ENCODE results near the gene SLC38A7. TPM values are rescaled to one million over a fixed set of nuclear protein-coding genes. Genes with fewer than 3 reads are reported as not detected.

The SLC38A7 gene, protein sequence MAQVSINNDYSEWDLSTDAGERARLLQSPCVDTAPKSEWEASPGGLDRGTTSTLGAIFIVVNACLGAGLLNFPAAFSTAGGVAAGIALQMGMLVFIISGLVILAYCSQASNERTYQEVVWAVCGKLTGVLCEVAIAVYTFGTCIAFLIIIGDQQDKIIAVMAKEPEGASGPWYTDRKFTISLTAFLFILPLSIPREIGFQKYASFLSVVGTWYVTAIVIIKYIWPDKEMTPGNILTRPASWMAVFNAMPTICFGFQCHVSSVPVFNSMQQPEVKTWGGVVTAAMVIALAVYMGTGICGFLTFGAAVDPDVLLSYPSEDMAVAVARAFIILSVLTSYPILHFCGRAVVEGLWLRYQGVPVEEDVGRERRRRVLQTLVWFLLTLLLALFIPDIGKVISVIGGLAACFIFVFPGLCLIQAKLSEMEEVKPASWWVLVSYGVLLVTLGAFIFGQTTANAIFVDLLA
- 10 to 100 TPM; 13.0 to 20.2 (median 15.3) TPM for polyA plus RNA-seq (ENCODE audit: insufficient read length in 3 of 3)
- long read RNA-seq, donor 1, full-length matches to known transcripts: 3 of 3 reads
- long read RNA-seq, donor 1, partial matches to known transcripts: 0 of 3 reads
- long read RNA-seq, donor 1, other reads (novel, unspliced or antisense): 0 of 3 reads
- long read RNA-seq, donor 2, full-length matches to known transcripts: 4 of 4 reads
- long read RNA-seq, donor 2, partial matches to known transcripts: 0 of 4 reads
- long read RNA-seq, donor 2, other reads (novel, unspliced or antisense): 0 of 4 reads
- long read RNA-seq, donor 3, full-length matches to known transcripts: 9 of 9 reads
- long read RNA-seq, donor 3, partial matches to known transcripts: 0 of 9 reads
- long read RNA-seq, donor 3, other reads (novel, unspliced or antisense): 0 of 9 reads
- long read RNA-seq, donor 4, full-length matches to known transcripts: 2 of 2 reads
- long read RNA-seq, donor 4, partial matches to known transcripts: 0 of 2 reads
- long read RNA-seq, donor 4, other reads (novel, unspliced or antisense): 0 of 2 reads
- long read RNA-seq, donor 5: 0 reads
- long read RNA-seq, donor 6, full-length matches to known transcripts: 7 of 7 reads
- long read RNA-seq, donor 6, partial matches to known transcripts: 0 of 7 reads
- long read RNA-seq, donor 6, other reads (novel, unspliced or antisense): 0 of 7 reads
- long read RNA-seq, donor 7, full-length matches to known transcripts: 8 of 8 reads
- long read RNA-seq, donor 7, partial matches to known transcripts: 0 of 8 reads
- long read RNA-seq, donor 7, other reads (novel, unspliced or antisense): 0 of 8 reads
- long read RNA-seq, donor 8: 0 reads
- long read RNA-seq, donor 9, full-length matches to known transcripts: 3 of 3 reads
- long read RNA-seq, donor 9, partial matches to known transcripts: 0 of 3 reads
- long read RNA-seq, donor 9, other reads (novel, unspliced or antisense): 0 of 3 reads
- long read RNA-seq, donor 10: 0 reads
- long read RNA-seq, donor 11: 0 reads
- long read RNA-seq, donor 12, partial matches to known transcripts: 0 of 1 reads
- long read RNA-seq, donor 12, other reads (novel, unspliced or antisense): 0 of 1 reads
- long read RNA-seq, donor 13: 0 reads
- long read RNA-seq, donor 14, full-length matches to known transcripts: 1 of 1 reads
- long read RNA-seq, donor 14, partial matches to known transcripts: 0 of 1 reads
- long read RNA-seq, donor 14, other reads (novel, unspliced or antisense): 0 of 1 reads
- long read RNA-seq, donor 15, full-length matches to known transcripts: 2 of 2 reads
- long read RNA-seq, donor 15, partial matches to known transcripts: 0 of 2 reads
- long read RNA-seq, donor 15, other reads (novel, unspliced or antisense): 0 of 2 reads
- long read RNA-seq, donor 16, full-length matches to known transcripts: 5 of 5 reads
- long read RNA-seq, donor 16, partial matches to known transcripts: 0 of 5 reads
- long read RNA-seq, donor 16, other reads (novel, unspliced or antisense): 0 of 5 reads

DNA sequence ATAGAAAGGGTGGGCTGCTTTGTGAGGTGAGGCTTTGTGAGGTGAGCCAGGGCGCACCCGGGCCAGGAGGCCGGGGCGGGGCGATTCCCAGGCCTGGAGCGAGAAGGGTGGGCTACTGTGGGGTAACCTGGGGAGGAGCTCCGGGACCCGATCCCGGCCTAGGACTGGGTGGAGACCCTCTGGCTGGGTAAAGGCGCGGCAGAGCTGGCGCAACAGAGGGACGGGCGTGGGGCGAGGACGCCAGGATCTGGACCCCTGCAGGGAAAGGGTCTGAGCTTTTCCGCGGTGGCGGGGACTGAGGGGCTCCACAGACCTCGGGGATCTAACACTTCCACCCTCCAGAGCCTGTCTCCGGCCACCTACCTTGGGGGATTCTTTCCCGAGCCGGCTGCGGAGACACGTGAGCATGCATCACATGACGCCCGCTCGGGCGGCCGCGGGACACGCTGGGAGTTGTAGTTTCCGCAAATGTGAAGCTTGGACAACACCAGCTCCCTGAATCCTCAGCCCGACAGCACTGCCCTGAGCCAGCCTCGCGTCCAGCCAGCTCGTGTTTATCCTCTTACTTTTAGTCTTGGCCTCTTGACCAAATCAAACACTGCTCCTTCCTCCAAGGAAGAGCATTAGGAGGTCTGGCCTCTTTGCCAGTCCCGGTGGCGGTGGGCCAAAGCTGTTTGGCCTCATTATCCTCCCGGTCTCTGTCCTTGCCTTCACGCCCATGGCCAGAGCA, at the start of gene SLC38A7:
SLC38A7 (minus strand) TSS at position 417 of the 730 bp plus-strand sequence. CDS start 4,644 bp downstream, outside the sequence.
- peak in 10 of 11 donors; percentile 31 to 80 (median 70) for DNase-seq (ENCODE audit: extremely low read depth in 1 of 11, low read depth in 9 of 11, low spot score in 4 of 11)

DNA sequence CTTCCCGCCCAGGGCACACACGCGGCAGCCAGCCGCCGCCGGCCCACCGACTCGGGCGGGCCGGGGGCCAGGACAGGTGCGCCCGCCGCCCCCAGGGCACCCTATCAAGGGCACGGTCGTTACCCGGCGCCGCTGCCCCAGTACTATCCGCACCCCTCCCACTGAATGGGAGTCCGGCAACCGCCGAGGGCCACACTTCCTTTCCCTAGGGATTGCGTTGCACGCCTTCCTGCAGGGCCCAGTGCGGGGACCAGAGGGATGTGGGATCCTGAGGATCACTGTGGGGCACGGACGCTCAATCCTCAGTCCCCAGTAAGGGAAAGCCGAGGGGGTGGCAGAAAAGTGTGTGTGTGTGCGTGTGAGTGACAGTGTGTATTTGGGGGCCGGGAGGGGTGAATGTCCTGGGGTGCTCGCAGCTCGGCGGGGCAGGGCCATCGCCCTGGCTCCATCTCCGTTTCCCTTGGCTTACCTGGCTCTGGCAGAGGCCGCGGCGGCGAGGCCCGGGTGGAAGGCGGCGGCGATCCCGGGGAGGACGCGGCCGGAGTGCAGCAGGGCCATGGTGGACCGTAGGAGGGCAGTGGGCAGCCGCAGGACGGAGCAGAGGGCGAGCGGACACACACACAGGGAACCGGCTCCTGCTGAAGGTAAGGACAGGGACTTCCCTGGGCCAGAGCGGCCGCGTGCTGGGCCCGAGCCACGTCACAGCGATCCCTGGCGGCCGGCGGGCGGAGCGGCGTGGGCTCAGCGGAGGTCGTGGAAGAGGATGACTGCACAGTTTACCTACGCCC, 49.3 kb upstream of the SLC38A7 start, which contains the start of gene GOT2:
GOT2 (minus strand) TSS at position 646 of the 788 bp plus-strand sequence; CDS start at position 558, 88 bp downstream.
- DNase-seq (ENCODE audit: extremely low read depth in 1 of 11, low read depth in 9 of 11, low spot score in 4 of 11): peak; percentile 49 to 84 (median 70)

DNA sequence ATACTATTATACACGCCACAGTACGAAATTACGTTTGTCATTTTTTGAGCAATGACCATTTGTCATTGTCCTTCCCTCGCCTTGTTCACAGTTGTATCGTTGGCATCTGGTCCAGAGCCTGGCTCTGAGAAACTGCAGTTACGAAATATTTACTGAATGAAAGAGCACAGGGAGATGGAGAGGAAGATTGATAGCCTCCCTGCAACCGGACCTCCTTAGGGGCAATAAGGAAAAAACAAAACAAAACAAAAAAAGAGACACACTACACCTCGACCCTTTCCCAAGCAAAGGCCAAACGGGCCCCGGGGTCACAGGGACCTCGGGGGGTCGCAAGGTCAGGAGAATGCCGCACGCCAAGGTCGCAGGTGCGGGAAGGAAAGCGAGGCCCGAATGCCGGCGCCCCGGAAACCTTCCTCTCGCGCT, 48.7 kb upstream of the SLC38A7 start:
- DNase-seq (ENCODE audit: extremely low read depth in 1 of 11, low read depth in 9 of 11, low spot score in 4 of 11): peak in 1 of 11 donors; percentile 4

DNA sequence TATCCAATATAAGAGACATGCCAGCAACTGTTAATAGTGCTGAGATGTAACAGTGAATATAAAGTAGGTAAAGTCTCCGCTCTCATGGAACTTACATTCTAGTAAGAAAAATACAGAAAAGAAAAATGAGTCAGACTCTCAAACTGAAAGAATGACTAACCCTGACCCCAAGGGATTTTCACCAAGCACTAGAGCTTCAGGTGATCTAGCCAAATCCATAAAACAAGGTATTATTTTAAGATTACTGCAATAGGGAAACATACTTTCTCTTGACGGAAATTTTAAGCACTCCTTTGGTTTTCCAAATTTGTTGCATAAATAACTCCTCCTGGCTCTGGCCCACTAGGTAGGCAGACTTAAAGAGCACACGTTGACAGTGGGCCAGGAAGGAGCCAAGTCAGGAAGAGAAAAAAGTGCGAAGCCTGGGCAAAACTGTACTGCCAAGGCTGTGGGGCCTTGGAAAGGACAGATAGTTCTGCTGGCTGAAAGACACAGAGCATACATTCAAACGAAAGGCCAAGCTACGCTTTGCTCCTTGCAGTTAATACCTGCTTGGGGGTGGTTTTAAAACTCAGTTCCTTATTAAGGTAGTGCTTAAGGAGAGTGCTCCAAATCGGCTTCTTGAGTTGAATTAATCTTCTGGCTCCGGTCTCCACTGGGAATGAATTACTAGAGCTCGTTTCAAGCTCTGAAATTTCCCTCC, 48.1 kb upstream of the SLC38A7 start:
- DNase-seq (ENCODE audit: extremely low read depth in 1 of 11, low read depth in 9 of 11, low spot score in 4 of 11): no peak

DNA sequence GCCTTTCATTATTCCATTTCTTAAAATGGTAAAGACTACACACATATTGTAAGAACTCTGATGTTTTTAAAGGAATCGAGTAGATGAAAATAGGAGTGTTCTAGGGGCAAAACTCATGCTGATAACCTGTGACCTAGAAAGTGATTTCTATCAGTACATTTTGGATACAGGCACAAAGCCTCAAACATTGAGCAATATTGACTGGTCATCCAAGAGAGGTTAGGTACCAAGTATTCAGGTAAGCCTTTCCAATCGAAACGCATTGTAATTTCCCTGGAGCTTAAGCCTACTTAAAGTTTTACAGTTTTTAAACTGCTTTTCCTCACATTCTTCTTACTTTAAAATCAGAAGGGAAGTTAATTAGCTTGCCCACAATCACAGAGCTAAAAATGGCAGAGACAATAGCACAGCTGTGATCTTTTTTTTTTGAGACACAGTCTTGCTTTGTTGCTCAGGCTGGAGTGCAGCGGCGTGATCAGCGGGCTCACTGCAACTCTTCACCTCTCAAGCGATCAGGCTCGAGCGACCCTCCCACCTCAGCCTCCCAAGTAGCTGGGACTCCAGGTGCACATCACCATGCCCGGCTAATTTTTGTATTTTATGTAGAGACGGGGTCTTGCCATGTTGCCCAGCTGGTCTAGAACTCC, 46.3 kb upstream of the SLC38A7 start:
- no peak for DNase-seq (ENCODE audit: extremely low read depth in 1 of 11, low read depth in 9 of 11, low spot score in 4 of 11)

DNA sequence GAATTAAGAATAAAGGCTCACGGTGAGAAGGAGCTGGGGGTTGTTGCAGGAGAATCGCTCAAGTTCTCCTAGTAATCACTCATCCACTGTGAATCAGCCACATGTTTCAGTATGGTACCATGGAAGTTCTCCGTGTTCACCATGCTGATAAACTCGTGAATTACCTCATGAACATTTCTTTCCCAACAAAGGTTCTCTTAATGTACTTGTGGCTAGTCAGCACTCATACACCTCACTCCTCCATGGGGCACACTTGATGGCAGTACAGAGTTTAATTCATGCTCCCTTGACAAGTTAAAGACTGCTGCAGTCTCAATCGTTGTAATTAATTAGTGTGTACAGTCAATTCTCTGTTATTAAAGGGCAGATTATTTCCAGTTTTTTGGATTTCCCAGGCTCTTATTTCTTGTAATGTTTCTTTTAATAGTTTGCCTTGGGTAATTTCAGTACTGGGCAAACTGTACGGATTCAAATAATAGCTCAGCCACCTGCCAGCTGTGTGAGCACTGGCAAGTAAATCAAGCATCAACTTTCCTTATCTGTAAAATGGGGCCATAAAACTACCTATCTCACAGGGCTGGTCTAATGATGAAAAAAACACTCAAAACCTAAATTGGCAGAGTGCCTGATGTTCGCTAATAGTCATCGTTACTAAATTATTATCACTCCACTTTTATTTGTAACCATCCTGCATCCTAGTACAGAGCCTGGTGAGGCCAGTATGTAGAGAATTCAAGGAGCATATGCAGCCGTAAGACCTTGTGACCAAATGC, 43.4 kb upstream of the SLC38A7 start:
- no peak for DNase-seq (ENCODE audit: extremely low read depth in 1 of 11, low read depth in 9 of 11, low spot score in 4 of 11)

DNA sequence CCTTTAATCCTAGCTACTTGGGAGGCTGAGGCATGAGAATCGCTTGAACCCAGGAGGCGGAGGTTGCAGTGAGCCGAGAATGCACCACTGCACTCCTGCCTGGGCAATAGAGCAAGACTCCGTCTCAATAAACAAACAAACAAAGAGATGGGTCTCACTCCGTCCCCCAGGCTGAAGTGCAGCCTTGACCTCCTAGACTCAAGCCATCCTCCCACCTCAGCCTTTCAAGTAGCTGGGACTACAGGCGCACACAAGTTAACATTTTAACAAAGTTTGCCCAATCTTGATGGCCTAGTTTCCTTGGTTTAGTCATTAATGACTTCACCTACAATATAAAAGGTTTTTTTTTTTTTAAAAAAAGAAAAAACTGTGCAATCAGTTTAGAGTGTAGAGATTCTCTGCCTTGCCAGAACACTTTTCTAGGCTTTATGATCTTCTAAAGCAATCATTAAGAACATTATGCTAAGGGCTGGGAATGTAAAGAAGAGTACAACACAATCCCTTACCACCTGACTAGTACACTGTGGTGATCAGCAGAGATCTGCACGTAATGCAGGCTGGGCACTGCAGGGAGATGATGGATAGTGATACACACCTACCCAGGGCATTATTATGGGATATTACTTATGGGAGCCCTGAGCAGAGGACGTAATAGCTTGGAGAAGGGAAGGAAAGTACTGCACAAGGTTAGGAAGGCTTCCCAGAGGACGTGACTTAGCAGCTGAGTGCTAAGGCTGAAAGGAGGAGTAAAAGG, 42.6 kb upstream of the SLC38A7 start:
- no peak for DNase-seq (ENCODE audit: extremely low read depth in 1 of 11, low read depth in 9 of 11, low spot score in 4 of 11)

DNA sequence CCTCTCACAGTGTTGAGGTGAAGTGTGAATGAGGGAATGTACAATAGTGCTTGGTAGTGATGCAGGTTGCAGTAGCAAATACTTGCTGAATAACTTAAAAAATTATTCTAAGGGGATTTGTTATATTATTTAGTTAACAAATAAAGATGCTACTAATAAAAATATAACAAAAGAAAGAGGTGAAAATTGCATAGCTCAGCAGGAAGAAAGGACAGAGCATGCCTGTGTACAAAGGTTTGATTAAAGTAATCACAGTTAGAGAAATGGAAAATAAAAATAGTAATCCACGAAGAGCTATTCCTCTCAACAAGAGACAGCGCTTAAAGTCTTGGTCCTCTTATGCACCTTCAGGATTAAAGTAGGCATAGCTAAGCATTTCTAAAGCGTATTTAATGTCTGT, 38.5 kb upstream of the SLC38A7 start:
- DNase-seq (ENCODE audit: extremely low read depth in 1 of 11, low read depth in 9 of 11, low spot score in 4 of 11): no peak

DNA sequence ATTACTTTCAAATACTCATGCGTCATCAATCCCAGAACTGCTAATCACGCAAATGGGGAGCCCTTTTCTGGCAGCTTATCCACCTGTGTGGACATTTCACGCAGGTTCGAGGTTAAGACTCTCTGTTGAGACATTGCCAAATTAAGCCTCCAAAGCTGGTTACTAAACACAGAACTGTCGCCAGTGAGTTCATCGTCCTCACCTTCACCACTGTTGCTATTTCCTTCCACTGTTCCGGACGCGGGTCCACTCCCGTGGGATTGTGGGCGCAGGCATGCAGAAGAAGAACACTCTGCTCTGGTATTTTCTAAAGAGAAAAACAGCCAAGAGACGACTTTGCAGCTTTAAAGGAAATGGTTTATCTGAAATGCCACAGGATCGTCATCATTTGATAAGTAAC, 33.4 kb upstream of the SLC38A7 start:
- no peak for DNase-seq (ENCODE audit: extremely low read depth in 1 of 11, low read depth in 9 of 11, low spot score in 4 of 11)

DNA sequence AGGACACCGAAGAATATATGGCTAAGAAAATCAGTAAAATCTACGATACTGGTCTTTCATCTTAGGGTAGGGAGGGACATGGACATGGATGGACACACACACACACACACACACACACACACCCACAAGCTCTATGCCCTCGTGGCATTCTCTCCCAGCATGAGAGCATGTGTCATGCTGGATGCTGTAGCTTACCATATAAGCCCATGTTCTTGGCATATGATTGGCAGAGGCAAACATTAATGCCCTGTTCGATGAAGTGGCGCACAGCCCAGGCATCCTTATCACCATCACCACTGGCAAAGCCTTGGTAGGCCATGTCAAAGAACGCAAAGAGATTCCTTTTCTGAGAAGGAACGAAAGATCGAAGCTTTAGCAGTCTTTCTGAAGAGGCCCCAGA, 31.9 kb upstream of the SLC38A7 start:
- DNase-seq (ENCODE audit: extremely low read depth in 1 of 11, low read depth in 9 of 11, low spot score in 4 of 11): no peak

DNA sequence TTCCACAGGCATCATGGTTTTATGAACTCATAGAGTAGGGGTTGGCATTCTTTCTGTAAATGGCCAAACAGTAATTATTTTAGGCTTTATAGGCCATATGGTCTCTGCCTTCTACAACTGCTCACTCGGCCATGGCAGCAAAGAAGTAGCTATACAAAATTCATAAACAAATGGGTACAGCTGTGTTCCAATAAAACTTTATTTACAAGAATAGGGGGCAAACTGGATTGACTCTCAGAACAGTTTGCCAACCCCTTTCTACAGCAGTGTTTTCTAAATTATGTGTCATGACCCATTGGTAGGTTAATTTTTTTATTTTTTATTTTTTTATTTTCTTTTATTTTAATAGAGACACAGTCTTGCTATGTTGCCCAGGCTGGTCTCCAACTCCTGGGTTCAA, 29.2 kb upstream of the SLC38A7 start:
- no peak for DNase-seq (ENCODE audit: extremely low read depth in 1 of 11, low read depth in 9 of 11, low spot score in 4 of 11)

DNA sequence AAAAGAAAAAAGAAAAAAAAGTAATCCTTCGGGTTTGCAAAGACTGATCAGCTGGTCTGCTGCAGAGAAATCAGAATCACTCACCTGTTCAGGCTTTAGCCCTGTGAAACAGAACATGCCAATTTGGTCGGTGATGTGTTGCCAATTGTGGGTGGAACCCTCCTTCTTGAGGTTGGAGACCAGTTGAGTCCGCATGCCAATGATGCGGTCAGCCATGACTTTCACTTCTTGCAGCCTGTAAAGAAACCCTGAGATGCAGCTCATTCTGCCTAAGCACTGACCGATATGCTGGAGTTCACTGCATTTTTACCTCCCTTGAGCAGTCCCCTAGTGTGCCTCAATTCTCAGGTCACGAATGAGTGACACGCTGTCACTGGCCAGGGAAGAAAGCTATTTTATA, 24.8 kb upstream of the SLC38A7 start:
- peak in 8 of 11 donors; percentile 26 to 81 (median 44) for DNase-seq (ENCODE audit: extremely low read depth in 1 of 11, low read depth in 9 of 11, low spot score in 4 of 11)

DNA sequence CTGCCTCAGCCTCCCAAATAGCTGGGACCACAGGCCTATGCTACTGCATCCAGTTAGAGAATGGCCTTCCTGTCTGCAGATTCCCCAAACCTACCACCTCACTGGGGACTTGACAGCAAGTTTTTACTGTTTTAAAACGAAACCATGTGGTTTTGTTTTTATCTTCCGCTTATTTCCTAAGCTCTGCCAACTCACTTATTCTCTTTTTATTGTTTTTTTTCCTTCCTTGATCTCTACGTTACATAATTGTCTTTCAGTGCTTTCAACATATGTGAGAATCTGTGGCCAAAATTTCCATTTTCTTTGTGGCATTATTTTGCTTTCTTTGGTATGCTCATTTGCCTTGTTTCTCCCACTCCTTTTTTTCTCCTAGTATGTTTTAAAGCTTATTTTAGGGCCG, 14.6 kb upstream of the SLC38A7 start:
- no peak for DNase-seq (ENCODE audit: extremely low read depth in 1 of 11, low read depth in 9 of 11, low spot score in 4 of 11)

DNA sequence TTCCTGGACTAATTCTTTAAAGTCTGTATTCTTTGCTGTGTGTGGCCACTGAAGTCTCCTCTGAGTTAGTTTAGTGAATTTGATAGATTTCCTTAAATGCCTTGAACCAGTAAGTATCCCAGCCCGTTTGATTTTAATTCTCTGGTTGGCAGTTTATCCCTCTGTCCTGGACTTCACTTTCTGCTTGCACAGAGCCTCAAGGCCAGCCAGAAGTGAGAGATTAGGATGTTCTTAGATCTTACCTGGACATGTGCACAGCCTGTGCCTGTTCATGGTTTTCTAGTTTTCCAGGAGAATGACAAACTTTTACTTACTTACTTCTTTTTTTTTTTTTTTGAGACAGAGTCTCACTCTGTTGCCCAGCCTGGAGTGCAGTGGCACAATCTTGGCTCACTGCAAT, 10.8 kb upstream of the SLC38A7 start:
- no peak for DNase-seq (ENCODE audit: extremely low read depth in 1 of 11, low read depth in 9 of 11, low spot score in 4 of 11)
